H1 (cell line): ENCODE data around the gene MAP2K2. TPM values are rescaled to one million over a fixed set of nuclear protein-coding genes. Genes with fewer than 3 reads are reported as not detected.

Experiments
- CTCF ChIA-PET: fragments of 300-600 bp; sonication (Branson Sonifier 250); formaldehyde crosslinking; loops from one replicate; lab custom pipeline; 2021; ENCODE audit not compliant: partially characterized antibody; lab: Charles Lee
- POLR2A ChIA-PET: fragments of 300-600 bp; sonication (Branson Sonifier 250); formaldehyde crosslinking; loops from one replicate; lab custom pipeline; 2021; ENCODE audit warnings: inconsistent platforms; ENCODE audit not compliant: partially characterized antibody; lab: Charles Lee
- DNase-seq, 2 experiments: peaks; one replicate each; pipeline versions ENCODE4 v3.0.0 to v3.0.0-alpha.2; 2010 to 2022; ENCODE audit warnings: low spot score in 2 of 2, low read depth in 1 of 2, mixed read lengths in 1 of 2
- FAIRE-seq: peaks from 2 replicates; lab custom pipeline; 2011; peaks lifted over from hg19 to GRCh38; lab: Jason Lieb, UNC
- H2AFZ ChIP-seq: 2 replicates; pipeline ENCODE4 v1.8.1; 2012; ENCODE audit warnings: low read length, inconsistent platforms
- H2AK5ac ChIP-seq: 2 replicates; pipeline ENCODE4 v1.6.1; 2013; ENCODE audit warnings: low read depth, low read length
- H2BK120ac ChIP-seq: replicated peaks from 2 replicates; pipeline ENCODE3; 2013; ENCODE audit warnings: low read depth, low read length, inconsistent platforms
- H2BK12ac ChIP-seq: 2 replicates; pipeline ENCODE4 v1.6.1; 2013; ENCODE audit warnings: low read depth, low read length
- H2BK15ac ChIP-seq: 2 replicates; pipeline ENCODE4 v1.6.1; 2013; ENCODE audit warnings: low read length
- H2BK20ac ChIP-seq: 2 replicates; pipeline ENCODE4 v1.6.1; 2013; ENCODE audit warnings: low read length
- H2BK5ac ChIP-seq: 2 replicates; pipeline ENCODE4 v1.6.1; 2013; ENCODE audit warnings: low read depth, low read length
- H3K14ac ChIP-seq: 2 replicates; pipeline ENCODE4 v1.6.1; 2013; ENCODE audit warnings: inconsistent platforms; ENCODE audit not compliant: insufficient read length
- H3K18ac ChIP-seq: 2 replicates; pipeline ENCODE4 v1.6.1; 2013; ENCODE audit warnings: low read length; ENCODE audit errors: extremely low read depth
- H3K23ac ChIP-seq: 2 replicates; pipeline ENCODE4 v1.6.1; 2013; ENCODE audit warnings: inconsistent platforms; ENCODE audit not compliant: insufficient read length
- H3K23me2 ChIP-seq: 2 replicates; pipeline ENCODE4 v1.6.1; 2013; ENCODE audit warnings: low read depth, low read length
- H3K27ac ChIP-seq: 2 replicates; pipeline ENCODE4 v1.6.1; 2011; ENCODE audit warnings: low read depth, low read length, inconsistent platforms
- H3K27me3 ChIP-seq, 4 experiments: replicated peaks in 1 of 4; 1 replicate in 1 of 4; 2 replicates in 3 of 4; pipeline versions ENCODE4 v1.6.1 to v1.8.1; 2011 to 2013; ENCODE audit warnings: low read length in 3 of 4, mild to moderate bottlenecking in 3 of 4, inconsistent platforms in 2 of 4, mixed read lengths in 2 of 4, moderate library complexity in 1 of 4; ENCODE audit not compliant: control insufficient read depth in 3 of 4, insufficient read depth in 3 of 4; ENCODE audit errors: extremely low read depth in 1 of 4
- H3K36me3 ChIP-seq, 4 experiments: 2 replicates each; pipeline versions ENCODE4 v1.6.1 to v1.8.1; 2011 to 2013; ENCODE audit warnings: mild to moderate bottlenecking in 4 of 4, low read length in 3 of 4, moderate library complexity in 2 of 4, control low read depth in 1 of 4, inconsistent platforms in 1 of 4; ENCODE audit not compliant: insufficient read depth in 4 of 4, control insufficient read depth in 2 of 4
- H3K4ac ChIP-seq: replicated peaks from 2 replicates; pipeline ENCODE3; 2013; ENCODE audit warnings: low read length, low read depth, mixed read lengths, inconsistent platforms; ENCODE audit not compliant: insufficient read length
- H3K4me1 ChIP-seq, 4 experiments: replicated peaks in 1 of 4; 1 replicate in 1 of 4; 2 replicates in 3 of 4; pipeline versions ENCODE4 v1.6.1 to v1.8.1; 2011 to 2013; ENCODE audit warnings: low read length in 3 of 4, inconsistent platforms in 2 of 4, mixed read lengths in 1 of 4; ENCODE audit not compliant: insufficient read depth in 4 of 4, control insufficient read depth in 3 of 4
- H3K4me2 ChIP-seq, 2 experiments: 2 replicates each; pipeline versions ENCODE4 v1.6.1 to v1.8.1; 2011 to 2013; ENCODE audit warnings: low read depth in 2 of 2, low read length in 2 of 2, control low read depth in 1 of 2, inconsistent platforms in 1 of 2, mild to moderate bottlenecking in 1 of 2; ENCODE audit not compliant: insufficient read depth in 1 of 2
- H3K4me3 ChIP-seq, 4 experiments: fragments of 200-600, 300-600 bp in 1 of 4; sonication (generic), shearing (Covaris generic), sonication (Bioruptor Twin) in 1 of 4; 2 replicates each; pipeline versions ENCODE4 v1.5.1 to v1.8.1; 2011 to 2016; ENCODE audit warnings: low read length in 4 of 4, low read depth in 3 of 4, control low read depth in 2 of 4, inconsistent platforms in 2 of 4, mild to moderate bottlenecking in 2 of 4, mixed read lengths in 1 of 4, moderate library complexity in 1 of 4; ENCODE audit not compliant: insufficient read depth in 2 of 4; ENCODE audit errors: extremely low read depth in 1 of 4
- H3K56ac ChIP-seq: replicated peaks from 2 replicates; pipeline ENCODE3; 2013; ENCODE audit warnings: low read depth, mild to moderate bottlenecking, mixed read lengths, low read length, inconsistent platforms; ENCODE audit not compliant: insufficient read length
- H3K79me1 ChIP-seq: 2 replicates; pipeline ENCODE4 v1.6.1; 2013; ENCODE audit warnings: low read depth, low read length, control low read depth
- H3K79me2 ChIP-seq, 2 experiments: 2 replicates each; pipeline versions ENCODE4 v1.6.1 to v1.8.1; 2012 to 2013; ENCODE audit warnings: low read length in 2 of 2, mild to moderate bottlenecking in 2 of 2, inconsistent platforms in 1 of 2; ENCODE audit not compliant: insufficient read depth in 2 of 2, control insufficient read depth in 1 of 2
- H3K9ac ChIP-seq, 4 experiments: replicated peaks in 1 of 4; 1 replicate in 1 of 4; 2 replicates in 3 of 4; pipeline versions ENCODE4 v1.6.1 to v1.8.1; 2011 to 2013; ENCODE audit warnings: low read depth in 3 of 4, low read length in 3 of 4, control low read depth in 2 of 4, mild to moderate bottlenecking in 2 of 4, moderate library complexity in 2 of 4, inconsistent platforms in 1 of 4; ENCODE audit errors: extremely low read depth in 1 of 4
- H3K9me3 ChIP-seq, 2 experiments: 2 replicates each; pipeline versions ENCODE4 v1.6.1 to v1.8.1; 2012 to 2013; ENCODE audit warnings: mild to moderate bottlenecking in 2 of 2, moderate library complexity in 2 of 2, control low read depth in 1 of 2, inconsistent platforms in 1 of 2, low read depth in 1 of 2, low read length in 1 of 2, mixed read lengths in 1 of 2; ENCODE audit not compliant: insufficient read depth in 2 of 2
- H4K20me1 ChIP-seq, 2 experiments: replicated peaks in 1 of 2; 2 replicates each; pipeline versions ENCODE3 to v1.8.1; 2011 to 2013; ENCODE audit warnings: inconsistent platforms in 2 of 2, low read length in 2 of 2, mild to moderate bottlenecking in 1 of 2; ENCODE audit not compliant: insufficient read depth in 2 of 2, control insufficient read depth in 1 of 2
- H4K5ac ChIP-seq: 2 replicates; pipeline ENCODE4 v1.6.1; 2013; ENCODE audit warnings: low read length, low read depth, mixed read lengths, inconsistent platforms; ENCODE audit not compliant: insufficient read length
- H4K8ac ChIP-seq: 2 replicates; pipeline ENCODE4 v1.8.0; 2013; ENCODE audit warnings: mild to moderate bottlenecking, moderate library complexity, low read length, inconsistent platforms; ENCODE audit not compliant: insufficient read depth; ENCODE audit errors: extremely low read depth
- H4K91ac ChIP-seq: replicated peaks from 2 replicates; pipeline ENCODE3; 2013; ENCODE audit warnings: low read length, mixed read lengths, inconsistent platforms; ENCODE audit not compliant: insufficient read length
- SIN3A ChIP-seq, 2 experiments: IDR thresholded peaks in 1 of 2; conservative IDR thresholded peaks in 1 of 2; 2 replicates each; pipeline ENCODE4 v1.6.1; 2011 to 2012; ENCODE audit warnings: low read length in 2 of 2, improper control_type of control experiment in 1 of 2, low read depth in 1 of 2, mild to moderate bottlenecking in 1 of 2
- WGBS, 2 experiments: shearing (Covaris generic) in 1 of 2; methylation state at CpG; one replicate each; pipeline versions ENCODE4 v1.1.6 to v1.1.7; 2013 to 2015; ENCODE audit warnings: low lambda C conversion rate in 2 of 2, mixed read lengths in 2 of 2, inconsistent platforms in 1 of 2, low coverage in 1 of 2, missing lambda C conversion rate in 1 of 2; ENCODE audit not compliant: insufficient replicate concordance in 2 of 2, insufficient coverage in 1 of 2, insufficient read length in 1 of 2; ENCODE audit errors: extremely low coverage in 1 of 2, missing lambda C conversion rate in 1 of 2; 5-methylcytosine and 5-hydroxymethylcytosine counted together
- polyA plus RNA-seq, 7 experiments: library from polyadenylated mRNA; depleted of rRNA in 3 of 7; stranded (reverse) in 5 of 7; unstranded in 2 of 7; fragments of >200 nt in 5 of 7; fragments of 200-250 nt in 2 of 7; gene quantifications; 1 replicate in 5 of 7; 2 replicates in 1 of 7; 4 replicates in 1 of 7; pipeline versions ENCODE4 v1.2.1 to v1.2.3, GENCODE V29; 2011 to 2013; ENCODE audit warnings: missing spikeins in 2 of 7, mixed read lengths in 2 of 7
- total RNA-seq: library from RNA; stranded (reverse); fragmentation: NEBNext Ultra II Directional; extraction: Animal tissue kit (Norgen Biotek cat#: 25700); gene quantifications from 2 replicates; pipeline ENCODE4 v1.2.1, GENCODE V29; 2021

The MAP2K2 gene
- total and polyA plus RNA-seq, 2 of the 8 experiments (the other 6 are each of a cell fraction or from before 2014, with no cell fraction given), result 111 to 162 TPM

GRCh38 chr19:4084547-4084877 is 39.4 kb downstream of the MAP2K2 start:
- no peak overlapping the region for H2BK20ac ChIP-seq
- no peak overlapping the region for H3K23ac ChIP-seq
- no peak overlapping the region for H3K4me2 ChIP-seq
- no peak overlapping the region for H4K5ac ChIP-seq
- H3K18ac ChIP-seq, result no peak overlapping the region; the same call in 1 of the 2 replicates
- no peak overlapping the region for H3K9ac ChIP-seq
- H4K91ac ChIP-seq, result no peak overlapping the region
- FAIRE-seq, result no peak
- no peak for TF ChIP-seq SIN3A (conservative IDR thresholded peaks at IDR 0.05 in 1 of 2, IDR thresholded peaks at IDR 0.05 in 1 of 2; ENCODE audit: low read depth in 1 of 2, low read length in 2 of 2)
- H4K20me1 ChIP-seq, result no peaks in the 10 kb centered on the region
- H3K56ac ChIP-seq, result no peak overlapping the region
- DNase-seq, result no peak
- ChIA-PET POLR2A (interaction anchor here (1.2 to 1.5 kb wide), 3 partner anchors 14 to 99 kb away, joined by 4 read pairs; partner anchors contain the start of gene EEF2), CTCF (no interaction called here)
- no peak overlapping the region for H3K4ac ChIP-seq
- no peak overlapping the region for H3K27ac ChIP-seq
- no peak overlapping the region for H3K4me3 ChIP-seq
- 94% methylated on average over 8 of the region's 8 CpGs; no CpG with 5 or more reads in 1 of the 2 experiments for WGBS, 2 experiments
- H3K9me3 ChIP-seq, result no peaks in the 10 kb centered on the region
- H2BK12ac ChIP-seq, result no peak overlapping the region
- no peak overlapping the region for H2BK120ac ChIP-seq
- H3K23me2 ChIP-seq, result peaks cover 4% of the 10 kb centered on the region; the same call in 1 of the 2 replicates
- no peaks in the 10 kb centered on the region for H3K79me2 ChIP-seq
- no peak overlapping the region for H2BK5ac ChIP-seq
- peaks cover 0 to 5% (median 1%) of the 10 kb centered on the region in 4 experiments; a peak in 2 of 7 replicates for H3K4me1 ChIP-seq
- H3K14ac ChIP-seq, result no peak overlapping the region
- no peak overlapping the region for H2AK5ac ChIP-seq
- no peaks in the 10 kb centered on the region for H3K79me1 ChIP-seq
- H2BK15ac ChIP-seq, result no peak overlapping the region
- no peak overlapping the region for H2AFZ ChIP-seq
- H3K27me3 ChIP-seq, result no peaks in the 10 kb centered on the region
- H4K8ac ChIP-seq, result peak overlapping the region; percentile 92; the same call in 1 of the 2 replicates
- H3K36me3 ChIP-seq, result peaks cover 0 to 2% (median under 1%) of the 10 kb centered on the region in 4 experiments; a peak in 1 of 8 replicates
